HG03469 (cell line): ENCODE results near the gene ELK3.

ENCODE experiments used
- ATAC-seq: cut with Tn5 transposase; IDR thresholded peaks from one replicate; pipeline ENCODE4 v1.9.1; 2021; ENCODE audit warnings: mild to moderate bottlenecking, moderate library complexity, moderate number of reproducible peaks; ENCODE audit not compliant: unreplicated experiment

The ELK3 gene

GRCh38 chr12:96255077-96255476, 60.9 kb downstream of the ELK3 start:
- ATAC-seq, result no peak

GRCh38 chr12:96256672-96257361, 62.6 kb downstream of the ELK3 start:
- ATAC-seq, result no peak

DNA sequence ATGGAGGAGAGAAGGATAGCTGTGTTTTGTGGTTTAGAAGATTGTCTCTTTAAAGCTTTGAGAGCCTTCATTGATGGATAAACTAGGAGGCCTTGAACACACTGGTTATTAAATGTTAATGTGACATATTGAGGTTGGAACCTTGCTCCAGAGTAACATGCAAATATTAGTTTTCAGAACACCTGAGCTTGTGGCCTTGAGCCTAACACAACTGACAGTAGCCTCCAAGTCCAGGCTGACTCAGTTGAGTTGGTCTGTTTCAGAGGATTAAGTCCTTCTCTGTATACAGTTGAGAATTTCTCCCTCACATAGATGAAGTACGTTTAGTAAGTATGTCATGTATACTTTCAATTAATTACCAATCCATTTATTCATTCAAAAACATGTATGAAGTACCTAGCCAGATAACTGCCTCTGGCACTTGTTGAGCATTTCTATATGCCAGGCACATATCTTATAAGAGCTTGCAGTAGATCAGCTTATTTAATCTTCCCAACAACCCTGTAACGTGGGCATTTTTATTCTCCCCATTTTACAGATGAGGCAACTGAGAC, 63.5 kb downstream of the ELK3 start:
- ATAC-seq, result no peak

DNA sequence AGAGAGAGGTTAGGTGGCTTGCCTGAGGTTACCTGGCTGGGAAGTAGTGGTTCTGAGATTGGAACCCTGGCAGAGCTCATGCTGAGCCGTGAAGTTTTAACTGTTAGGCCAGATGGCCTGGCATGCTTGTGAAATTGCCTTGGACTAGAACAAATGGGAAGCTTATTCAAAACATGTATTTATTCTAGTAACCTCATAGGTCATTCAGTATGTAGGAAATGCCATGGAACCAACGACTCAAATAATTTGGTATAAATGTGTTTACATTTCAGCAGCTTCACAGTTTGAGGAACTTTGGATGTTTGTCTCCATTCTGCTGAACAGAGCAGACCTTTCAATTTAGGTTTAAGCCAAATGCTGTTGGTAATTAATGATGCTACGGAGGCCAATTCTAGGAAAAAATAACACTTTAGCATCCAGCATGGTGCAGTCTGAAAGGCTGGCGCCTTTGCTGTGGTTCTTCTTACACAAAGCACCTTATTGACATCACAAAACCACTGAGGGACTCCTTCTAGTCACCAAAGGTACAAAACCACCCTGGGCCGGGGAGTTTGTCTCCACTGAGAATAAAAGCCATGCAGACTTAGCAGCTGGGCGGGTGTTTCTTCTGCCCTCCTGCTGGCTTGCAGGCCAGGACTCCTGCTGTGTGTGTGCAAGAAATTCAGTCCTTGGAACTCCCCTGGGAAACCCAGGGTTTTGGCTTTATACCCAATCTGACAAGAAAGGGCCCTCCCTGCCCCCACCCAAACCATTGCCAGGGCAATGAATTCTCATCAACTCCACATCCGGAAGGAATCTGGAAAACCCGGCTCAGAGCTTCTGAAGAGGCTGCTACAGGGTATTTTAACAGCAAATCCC, 64.2 kb downstream of the ELK3 start:
- no peak for ATAC-seq

GRCh38 chr12:96260231-96260630, 66.1 kb downstream of the ELK3 start:
- no peak for ATAC-seq

DNA sequence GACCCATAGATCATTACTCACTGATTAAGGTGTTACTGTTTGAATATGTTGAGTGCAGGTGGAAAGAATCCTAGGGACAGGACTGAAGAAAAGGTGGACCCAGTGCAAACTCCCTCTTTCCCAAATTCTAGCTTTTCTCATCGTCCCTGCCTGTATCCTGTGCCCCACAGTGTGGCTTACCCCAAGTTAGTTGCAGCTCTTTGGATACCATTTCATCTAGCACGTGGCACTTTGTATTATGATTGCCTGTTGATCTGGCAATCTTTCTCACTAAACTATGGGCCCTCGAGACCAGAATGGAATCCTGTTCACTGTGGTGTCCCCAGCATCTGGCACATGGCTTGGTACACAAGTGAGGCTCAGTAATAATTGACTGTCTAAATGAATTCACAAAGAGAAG, 66.5 kb downstream of the ELK3 start:
- no peak for ATAC-seq

DNA sequence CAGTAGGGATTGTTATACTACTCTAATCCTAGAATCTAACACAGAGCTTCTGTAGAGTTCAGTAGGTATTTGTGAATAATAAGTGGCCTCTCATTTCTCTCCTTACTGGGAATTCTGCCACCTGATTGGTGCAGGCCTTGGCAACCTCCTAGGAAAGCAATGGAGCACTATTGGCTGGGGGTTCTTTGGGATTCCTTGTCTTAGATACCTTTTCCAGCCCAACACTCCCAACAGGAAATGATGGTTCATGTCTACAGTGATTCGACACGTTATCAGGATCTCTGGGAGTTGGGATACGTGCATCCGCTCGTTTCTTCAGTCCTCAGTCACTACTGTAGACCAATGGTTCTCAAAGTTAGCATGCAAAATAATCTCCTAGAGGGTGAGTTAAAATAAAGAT, 67.4 kb downstream of the ELK3 start:
- ATAC-seq, result no peak

GRCh38 chr12:96263449-96263902, 69.3 kb downstream of the ELK3 start:
- ATAC-seq, result no peak

- no peak for ATAC-seq
These were observed 71.2 kb downstream of the ELK3 start for GRCh38 chr12:96265400-96265799.

DNA sequence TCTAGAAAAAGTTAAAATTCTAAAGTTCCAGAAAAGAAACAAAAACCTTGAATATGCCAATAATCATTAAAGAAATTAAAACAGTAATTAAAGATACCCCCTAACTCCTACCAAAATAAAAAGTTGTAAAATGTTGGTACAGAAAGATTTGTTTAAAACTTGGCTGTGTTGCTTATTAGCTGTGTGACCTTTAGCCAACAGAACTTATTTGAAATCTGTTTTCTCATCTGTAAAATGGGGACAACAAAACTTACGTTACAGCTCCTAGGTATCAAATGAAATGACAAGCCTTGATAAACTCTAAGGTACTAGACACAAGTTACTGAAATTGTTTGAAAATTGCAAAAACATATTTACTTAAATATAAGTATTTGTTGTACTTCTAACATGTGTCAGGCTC, 71.7 kb downstream of the ELK3 start:
- no peak for ATAC-seq

- ATAC-seq, result no peak
These were observed 72.1 kb downstream of the ELK3 start for GRCh38 chr12:96266238-96266637.

DNA sequence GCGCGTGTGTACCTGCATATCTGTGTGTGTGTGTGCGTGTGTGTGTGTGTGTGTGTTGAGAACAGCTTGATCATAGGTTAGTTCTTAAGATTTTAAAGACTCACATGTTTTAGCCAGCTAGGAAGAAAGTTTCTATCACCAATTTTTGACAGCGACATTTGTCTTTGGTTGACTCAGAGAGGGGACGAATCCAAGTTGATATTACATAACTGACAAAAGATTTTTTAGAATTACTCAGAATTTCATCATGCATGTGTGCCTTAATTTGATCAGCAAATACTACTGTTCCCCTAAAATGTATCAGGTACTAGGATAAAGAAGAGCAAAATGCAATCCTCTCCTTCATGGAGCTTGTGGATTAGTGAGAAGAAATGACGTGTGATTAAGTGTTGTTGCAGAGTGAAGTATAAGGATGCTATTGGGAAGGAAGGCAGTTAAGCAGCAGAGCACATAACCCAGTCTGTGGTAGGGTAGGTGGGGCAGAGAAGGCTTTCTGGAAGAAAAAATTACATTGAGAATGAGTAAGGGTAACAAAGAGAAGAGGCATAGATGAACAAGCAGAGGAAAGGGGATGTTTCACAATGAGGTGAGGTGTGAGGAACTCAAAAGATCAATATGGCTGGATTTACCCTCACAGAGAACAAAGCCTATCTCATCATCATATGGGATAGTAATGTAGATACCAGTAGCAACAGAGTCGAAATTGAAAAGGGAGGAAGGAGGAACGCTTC, 77.5 kb downstream of the ELK3 start:
- no peak for ATAC-seq

DNA sequence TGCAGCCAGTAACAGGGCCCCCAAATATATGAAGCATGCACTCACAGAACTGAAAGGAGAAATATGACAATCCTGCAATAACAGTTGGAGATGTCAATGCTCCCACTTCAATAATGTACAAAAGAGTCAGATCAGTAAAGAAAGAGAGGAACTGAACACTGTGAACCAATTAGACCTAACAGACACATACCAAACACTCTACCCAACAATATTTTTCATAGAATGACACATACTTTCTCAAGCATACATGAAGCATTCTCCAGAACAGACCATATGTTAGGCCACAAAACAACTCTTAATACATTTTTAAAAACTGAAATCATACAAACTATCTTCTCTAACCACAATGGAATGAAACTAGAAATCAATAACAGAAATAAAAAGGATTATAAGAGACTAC, 80.2 kb downstream of the ELK3 start:
- no peak for ATAC-seq

DNA sequence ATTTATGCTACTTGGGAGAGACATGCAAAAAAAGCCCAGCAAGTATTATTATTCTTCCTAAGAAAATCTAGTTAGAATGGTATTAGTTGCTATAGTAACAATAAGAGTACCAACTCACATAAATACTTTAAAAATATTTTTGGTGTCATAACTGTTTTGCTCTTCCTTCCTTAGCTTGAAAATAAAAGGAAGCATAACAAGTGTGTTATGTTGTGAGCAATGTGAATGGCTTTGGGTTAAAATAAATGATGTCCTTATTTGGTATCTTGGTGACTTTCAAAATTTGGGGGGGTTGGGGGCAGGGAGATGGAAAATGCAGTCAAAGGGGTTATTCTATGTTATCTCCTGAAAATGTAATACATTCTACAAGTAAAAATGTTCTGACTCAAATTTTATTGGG, 91.0 kb downstream of the ELK3 start:
- ATAC-seq, result no peak

- ATAC-seq, result no peak
These were observed 94.9 kb downstream of the ELK3 start for GRCh38 chr12:96289067-96289466.

- ATAC-seq, result no peak
These were observed 98.9 kb downstream of the ELK3 start for GRCh38 chr12:96293093-96293492.

DNA sequence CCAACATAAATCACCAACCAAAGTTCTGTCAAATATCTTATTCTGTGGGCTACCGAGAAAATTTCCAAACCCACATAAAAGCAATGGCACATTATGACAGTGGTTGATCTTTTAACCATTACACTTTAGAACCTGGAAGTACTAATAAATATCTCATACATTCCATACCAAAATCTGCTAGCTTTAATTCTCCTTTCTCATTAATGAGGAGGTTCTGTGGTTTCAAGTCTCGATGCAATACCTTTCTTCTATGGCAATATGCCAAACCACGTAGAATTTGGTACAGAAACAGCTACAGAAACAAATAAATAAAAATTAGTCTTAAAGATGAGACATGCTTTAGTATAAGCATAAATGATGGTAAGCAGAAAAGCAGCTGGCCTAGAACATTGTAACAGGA, 100.7 kb downstream of the ELK3 start:
- ATAC-seq, result no peak

- no peak for ATAC-seq
These were observed 101.5 kb downstream of the ELK3 start for GRCh38 chr12:96295532-96296160.

DNA sequence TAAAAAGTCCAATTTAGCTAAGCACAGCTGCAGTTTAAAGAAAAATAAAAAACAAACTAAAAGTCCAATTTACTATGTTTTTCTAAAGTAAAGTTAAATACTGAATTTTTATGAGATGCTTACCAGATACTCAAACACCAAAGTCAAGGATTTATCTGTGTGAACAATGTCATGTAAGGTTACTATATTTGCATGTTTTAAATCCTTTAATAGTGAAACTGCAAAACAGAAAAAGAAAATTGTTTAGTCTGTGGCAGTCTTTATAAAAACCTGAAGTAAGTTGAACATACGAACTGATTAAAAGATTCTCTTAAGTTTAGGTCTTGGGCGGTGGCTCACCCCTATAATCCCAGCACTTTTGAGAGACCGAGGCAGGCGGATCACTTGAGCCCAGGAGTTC, 103.3 kb downstream of the ELK3 start:
- ATAC-seq, result no peak

DNA sequence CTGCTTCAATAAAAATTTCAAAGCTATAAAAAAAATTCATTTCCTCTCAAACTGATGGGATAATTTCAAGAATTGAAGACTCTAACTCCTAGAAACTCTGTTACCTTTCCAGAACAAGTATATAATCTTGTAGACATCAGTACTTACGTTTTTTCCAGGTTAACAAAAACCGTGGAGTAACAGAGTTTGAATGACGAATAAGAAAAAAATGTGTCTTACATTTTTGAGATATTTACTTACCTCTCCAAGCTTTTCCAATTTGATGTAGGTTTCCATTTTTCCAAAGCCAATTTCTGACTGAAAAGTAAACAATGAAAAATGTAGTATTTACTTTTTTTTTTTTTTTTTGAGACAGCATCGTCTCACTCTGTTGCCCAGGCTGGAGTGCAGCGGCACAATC, 105.9 kb downstream of the ELK3 start:
- no peak for ATAC-seq

DNA sequence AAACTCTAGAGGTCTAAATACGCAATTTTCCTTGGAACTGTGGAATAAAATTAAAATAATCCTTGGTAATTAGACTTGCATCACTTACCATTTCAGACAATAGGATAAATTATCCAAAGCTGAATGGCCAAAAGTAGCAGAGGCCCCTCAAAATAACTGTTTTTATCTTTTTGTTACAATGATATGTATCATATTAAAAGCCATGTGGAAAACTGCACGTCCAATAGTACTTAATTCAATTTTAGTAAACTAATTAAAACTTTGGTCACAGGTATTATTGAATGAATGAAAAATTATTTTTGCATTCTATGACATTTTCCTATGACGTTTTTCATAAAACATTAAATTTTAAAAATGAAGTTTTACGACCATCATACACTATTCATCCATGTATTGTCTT, 107.6 kb downstream of the ELK3 start:
- ATAC-seq, result no peak
